Upper lobe of left lung (tissue), 4 donors: Measurements from ENCODE around the gene MSL2.

Experiments used
- EP300 ChIP-seq, 4 donors: sonication (generic); formaldehyde crosslinking; IDR thresholded peaks; one replicate each; pipeline ENCODE4 v1.5.1; 2017; ENCODE audit warnings: antibody characterized with exemption in 4 of 4, control low read depth in 2 of 4
- POLR2A ChIP-seq, 4 donors: fragments of 450-650 bp; IDR thresholded peaks; one replicate each; pipeline ENCODE4 v1.5.1; 2016 to 2017; ENCODE audit warnings: antibody characterized with exemption in 4 of 4, mild to moderate bottlenecking in 2 of 4
- POLR2AphosphoS5 ChIP-seq, 2 donors: sonication (generic); formaldehyde crosslinking; IDR thresholded peaks; one replicate each; pipeline ENCODE4 v1.5.1; 2017; ENCODE audit warnings: antibody characterized with exemption in 2 of 2
- TF ChIP-seq, protein P1 (sequence below), 6 experiments: fragments of 450-650 bp in 4 of 6; fragments of 200-600 bp in 2 of 6; sonication (generic) in 2 of 6; IDR thresholded peaks; one replicate each; pipeline ENCODE4 v1.5.1; 2016 to 2019; ENCODE audit warnings: antibody characterized with exemption in 6 of 6

DNA sequence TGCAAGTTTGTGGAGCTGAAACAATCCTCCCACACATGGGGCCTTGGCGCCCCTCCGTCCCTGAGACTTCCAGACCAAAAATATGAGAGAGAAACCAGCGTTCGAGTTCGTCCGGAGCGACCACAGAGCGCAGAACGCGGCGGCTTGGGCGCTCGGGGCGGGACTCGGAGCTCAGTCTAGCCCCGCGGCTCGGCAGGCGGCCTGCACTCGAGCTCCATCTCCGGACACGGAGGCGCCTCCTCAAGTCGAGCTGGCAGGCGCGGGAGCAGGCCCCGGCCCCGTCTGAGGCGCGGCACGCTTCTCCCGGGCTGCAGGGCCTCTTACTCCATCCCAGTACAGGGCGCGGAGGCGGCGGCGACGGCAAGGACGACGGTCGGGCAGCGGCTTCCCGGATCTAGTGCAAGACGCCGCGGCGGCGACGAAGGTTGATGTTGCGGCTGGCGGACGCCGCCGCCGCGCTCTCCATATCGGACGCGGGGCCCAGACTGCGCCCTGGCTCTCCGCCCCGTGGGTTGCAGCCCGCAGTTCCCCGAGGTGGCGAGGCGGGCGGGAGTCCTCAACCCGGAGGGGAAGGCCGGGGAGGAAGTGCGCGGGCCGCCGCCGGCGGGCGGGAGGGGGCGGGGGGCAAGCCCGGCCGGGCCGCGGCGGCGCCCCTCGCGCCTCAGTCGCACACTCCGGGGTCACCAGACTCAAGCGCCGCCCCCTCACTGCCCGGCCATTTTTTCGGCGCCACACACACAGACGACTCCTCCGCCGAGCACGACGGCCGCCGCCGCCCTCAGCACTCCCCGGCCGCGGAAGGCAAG lies 674 bp downstream of the MSL2 start:
- TF ChIP-seq, protein P1, sequence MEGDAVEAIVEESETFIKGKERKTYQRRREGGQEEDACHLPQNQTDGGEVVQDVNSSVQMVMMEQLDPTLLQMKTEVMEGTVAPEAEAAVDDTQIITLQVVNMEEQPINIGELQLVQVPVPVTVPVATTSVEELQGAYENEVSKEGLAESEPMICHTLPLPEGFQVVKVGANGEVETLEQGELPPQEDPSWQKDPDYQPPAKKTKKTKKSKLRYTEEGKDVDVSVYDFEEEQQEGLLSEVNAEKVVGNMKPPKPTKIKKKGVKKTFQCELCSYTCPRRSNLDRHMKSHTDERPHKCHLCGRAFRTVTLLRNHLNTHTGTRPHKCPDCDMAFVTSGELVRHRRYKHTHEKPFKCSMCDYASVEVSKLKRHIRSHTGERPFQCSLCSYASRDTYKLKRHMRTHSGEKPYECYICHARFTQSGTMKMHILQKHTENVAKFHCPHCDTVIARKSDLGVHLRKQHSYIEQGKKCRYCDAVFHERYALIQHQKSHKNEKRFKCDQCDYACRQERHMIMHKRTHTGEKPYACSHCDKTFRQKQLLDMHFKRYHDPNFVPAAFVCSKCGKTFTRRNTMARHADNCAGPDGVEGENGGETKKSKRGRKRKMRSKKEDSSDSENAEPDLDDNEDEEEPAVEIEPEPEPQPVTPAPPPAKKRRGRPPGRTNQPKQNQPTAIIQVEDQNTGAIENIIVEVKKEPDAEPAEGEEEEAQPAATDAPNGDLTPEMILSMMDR (IDR thresholded peaks at IDR 0.05) = peak in 2 of 6 experiments; percentile 6
- TF ChIP-seq POLR2A (IDR thresholded peaks at IDR 0.05) = peak in 1 of 4 donors; percentile 80
- TF ChIP-seq POLR2AphosphoS5 (IDR thresholded peaks at IDR 0.05) = no peak
- no peak for TF ChIP-seq EP300 (IDR thresholded peaks at IDR 0.05)
